NOMO-1 treated with DMSO at 0.1 percent for 48 hours (cell line): ENCODE data around the gene GRIA1.

Experiments used
- DNase-seq: peaks from one replicate; lab custom pipeline; 2025; ENCODE audit not compliant: unreplicated experiment; lab: John Stamatoyannopoulos, UW

GRIA1 gene

GRCh38 chr5:153543959-153544470 lies 53.5 kb downstream of the GRIA1 start:
- DNase-seq: no peak

DNA sequence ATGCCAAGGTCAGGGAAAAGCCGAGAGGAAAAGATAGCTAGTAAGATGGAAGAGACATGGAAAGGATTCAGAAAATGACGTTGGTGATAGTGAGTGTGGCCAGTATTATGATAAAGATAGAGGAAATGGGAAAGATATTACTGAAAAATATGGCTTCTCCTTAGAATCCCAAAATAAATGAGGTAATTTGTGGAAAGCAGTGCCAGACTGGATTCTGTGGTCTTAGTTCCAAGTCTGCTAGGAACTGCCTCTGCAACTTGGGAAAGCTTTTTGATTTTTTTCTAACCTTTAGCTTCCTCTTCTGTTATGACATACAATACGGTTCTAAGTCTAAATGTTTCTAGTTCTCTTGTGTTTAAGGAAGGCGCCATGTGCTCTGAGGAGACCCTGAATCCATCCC lies 54.2 kb downstream of the GRIA1 start:
- DNase-seq: no peak

DNA sequence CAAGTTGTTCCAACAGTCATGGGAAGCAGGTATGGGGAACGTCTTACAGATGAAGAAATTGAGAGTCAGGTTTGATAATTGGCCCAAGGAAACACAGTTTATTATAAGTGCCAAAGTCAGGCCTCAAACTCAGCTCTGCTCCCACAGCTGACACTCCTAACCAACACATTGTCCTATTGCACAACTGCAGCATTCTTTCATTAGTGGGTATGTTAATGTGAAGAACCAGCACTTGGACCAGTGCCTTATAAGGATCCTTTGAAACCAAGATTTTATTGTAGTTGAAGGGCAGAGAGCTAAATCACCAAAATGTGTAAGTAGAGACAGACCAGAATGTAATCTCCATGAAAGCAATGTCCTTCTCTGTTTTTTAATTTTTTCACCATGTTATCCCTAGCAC lies 56.1 kb downstream of the GRIA1 start:
- no peak for DNase-seq

GRCh38 chr5:153551537-153552079 lies 61.1 kb downstream of the GRIA1 start:
- DNase-seq: no peak

DNA sequence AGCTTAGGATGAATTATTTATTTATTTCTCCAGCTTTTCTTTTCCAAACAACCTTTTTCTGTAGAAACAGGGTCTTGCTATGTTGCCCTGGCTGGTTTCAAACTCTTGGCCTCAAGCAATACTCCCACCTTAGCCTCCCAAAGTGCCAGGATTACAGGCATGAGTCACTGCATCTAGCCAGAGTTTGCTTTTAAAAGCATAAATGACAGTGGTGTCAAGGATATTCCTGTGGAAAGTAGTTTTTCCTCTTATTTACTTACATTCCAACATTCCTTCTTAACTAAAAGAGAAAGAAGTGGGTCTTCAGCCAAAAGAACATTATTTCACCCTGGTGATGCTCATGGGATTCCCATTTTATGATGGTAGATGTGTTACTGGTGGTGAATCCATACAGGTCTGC lies 62.4 kb downstream of the GRIA1 start:
- DNase-seq: no peak

DNA sequence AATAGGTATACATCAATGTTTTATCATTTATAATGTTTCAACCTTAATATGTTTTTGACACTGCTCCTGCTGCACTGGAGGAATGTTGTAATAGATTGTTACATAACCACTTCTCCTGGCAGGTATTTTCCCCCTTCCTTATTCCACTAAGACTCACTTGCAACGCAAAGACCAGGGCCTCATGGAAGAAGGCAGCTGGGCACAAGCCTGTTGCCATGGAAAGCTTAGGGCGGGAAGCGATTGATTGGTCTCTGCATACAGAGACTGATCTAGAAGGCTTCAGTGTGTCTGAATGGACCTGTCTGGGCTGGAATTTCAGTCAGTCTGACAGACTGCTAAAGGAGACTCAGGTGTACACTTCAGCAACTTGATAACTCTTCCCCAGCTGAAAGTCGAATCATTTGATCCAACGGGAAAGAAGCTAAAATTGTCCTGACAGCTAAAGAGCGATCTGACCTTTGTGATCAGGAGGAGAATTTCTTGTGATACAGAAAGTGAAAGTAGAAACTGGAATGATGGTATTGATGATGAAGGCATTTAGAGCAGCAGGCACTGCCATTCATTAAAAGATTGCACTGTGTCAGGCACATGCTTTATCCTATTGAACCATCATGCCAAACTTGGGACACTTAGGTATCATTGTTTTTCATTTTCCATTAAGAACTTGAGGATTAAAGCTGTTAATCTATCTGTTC lies 65.1 kb downstream of the GRIA1 start:
- no peak for DNase-seq

DNA sequence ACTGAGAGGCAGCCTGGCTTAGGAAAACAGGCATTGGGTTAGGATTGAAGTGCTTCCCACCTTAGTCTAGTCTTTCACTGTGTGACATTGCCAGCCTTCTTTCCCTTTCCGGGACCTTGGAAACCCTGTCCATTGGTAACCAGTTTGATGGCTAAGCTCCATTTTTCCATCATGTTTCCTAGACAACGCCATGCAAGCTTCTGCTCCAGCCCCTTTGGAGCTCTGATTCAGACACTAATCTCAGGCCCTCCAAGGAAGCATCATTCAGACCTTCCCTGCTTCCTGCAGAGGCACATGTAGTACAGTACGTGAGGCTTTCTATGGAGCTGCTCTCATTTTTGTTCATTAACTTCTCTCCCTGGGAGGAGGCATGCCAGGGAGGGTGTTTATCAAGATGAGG lies 68.5 kb downstream of the GRIA1 start:
- DNase-seq: no peak

GRCh38 chr5:153559926-153560325 lies 69.5 kb downstream of the GRIA1 start:
- no peak for DNase-seq

DNA sequence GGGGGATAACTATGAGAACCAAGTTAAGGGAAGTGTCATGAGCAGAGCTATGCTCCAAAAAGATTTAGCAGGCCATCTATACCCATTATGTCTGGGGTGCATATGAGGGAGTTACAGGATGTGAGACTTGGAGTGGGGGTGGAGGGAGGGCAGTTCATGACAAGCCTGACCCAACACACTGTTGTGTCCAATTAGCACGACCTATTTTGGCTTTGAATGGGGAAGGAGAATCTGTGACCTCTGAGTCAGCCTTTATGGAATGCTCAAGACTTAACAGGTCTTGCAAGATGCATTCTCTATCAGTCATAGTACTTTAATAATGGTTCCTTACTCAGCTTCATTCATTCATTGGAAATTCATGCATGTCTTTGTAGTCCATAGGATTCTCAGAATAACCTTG lies 71.7 kb downstream of the GRIA1 start:
- DNase-seq: no peak

- DNase-seq: no peak
Observed at GRCh38 chr5:153565822-153566221, 75.4 kb downstream of the GRIA1 start.

DNA sequence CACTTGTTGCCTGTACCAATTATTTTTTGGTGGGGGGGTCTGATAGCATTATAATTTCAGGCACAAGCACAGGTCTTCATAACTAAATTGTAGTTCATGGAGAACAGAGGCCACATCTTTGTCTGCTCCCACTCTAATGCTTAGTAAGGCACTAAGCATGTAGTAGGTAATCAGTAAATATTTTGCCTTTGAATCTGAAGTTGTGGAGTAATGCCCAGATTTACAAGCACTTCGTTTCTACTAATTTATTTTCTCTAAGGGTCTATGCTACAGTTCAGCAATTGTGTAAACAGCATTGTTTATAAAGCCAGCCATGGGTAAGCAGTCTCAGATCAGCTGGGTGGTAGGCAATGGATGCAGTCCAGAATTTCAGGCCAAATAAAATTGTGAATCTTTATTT lies 78.6 kb downstream of the GRIA1 start:
- DNase-seq: no peak

- DNase-seq: no peak
Observed at GRCh38 chr5:153571162-153571561, 80.7 kb downstream of the GRIA1 start.

DNA sequence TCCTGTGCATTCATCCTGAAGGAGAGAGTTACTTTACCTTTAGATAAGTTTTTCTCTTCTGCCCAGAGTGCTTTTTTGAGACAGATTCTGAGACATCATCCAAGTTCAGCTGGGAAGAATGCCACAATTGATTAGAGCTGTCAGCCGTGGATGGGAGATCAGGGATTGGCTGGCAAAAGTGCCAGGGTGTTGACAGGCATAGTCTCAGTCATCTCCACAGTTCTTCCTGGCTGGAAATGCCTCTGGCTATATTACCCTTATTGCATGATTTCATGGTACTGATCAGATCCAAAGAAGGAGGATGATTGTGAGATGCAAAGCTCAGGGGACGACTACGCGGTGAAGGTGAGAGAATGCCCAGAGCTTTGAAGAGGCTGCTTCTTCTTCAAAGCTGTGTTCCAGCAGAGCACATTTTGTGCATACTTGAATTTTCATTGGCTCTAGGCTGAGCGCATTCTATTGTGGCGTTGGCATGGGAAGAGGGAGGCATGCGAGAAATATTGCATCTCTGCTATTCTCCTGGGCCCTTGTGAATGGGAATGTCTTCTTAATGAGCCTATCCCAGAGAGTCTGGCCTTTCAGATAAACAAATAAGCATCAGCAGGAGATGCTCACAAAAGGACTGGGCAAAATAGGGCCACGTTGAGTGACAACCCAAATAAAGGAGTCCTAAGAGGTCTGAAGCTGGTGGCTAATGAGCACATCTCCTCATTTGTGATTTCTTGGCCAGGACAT lies 82.1 kb downstream of the GRIA1 start:
- DNase-seq: no peak

- no peak for DNase-seq
Observed at GRCh38 chr5:153573326-153574033, 83.0 kb downstream of the GRIA1 start.

- DNase-seq: no peak
Observed at GRCh38 chr5:153584126-153584959, 93.9 kb downstream of the GRIA1 start.

- DNase-seq: no peak
Observed at GRCh38 chr5:153584960-153585359, 94.5 kb downstream of the GRIA1 start.

DNA sequence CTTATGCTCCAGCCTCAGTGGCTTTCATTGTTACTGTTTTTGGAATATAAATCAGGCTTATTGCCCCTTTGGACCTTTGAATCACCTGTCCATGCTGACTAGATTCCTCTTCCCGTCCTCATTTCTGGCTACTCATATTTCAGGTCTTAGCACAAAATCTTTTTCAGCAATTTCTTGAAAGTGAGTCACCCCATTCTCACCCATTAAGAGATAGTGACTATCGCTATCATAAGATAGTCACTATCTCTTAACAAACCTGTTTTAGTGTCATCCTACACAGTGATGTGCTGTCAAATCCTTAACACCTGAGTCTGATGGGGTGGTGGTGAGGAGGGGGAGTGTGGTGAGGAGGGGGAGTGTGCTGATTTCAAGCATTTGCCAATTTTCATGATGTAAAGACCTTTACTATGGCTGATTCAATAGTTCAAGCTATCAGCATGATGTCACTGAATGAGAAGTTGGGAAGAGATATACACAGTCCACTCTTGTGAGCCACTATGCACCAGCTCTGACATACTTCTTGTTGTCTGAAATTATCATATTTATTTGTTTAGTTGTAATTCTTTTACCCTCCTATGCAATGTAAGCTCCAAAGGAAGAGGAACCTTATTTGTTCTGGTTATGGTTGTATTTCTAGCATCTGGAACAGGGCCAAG lies 95.3 kb downstream of the GRIA1 start:
- DNase-seq: no peak

- no peak for DNase-seq
Observed at GRCh38 chr5:153592081-153592480, 101.6 kb downstream of the GRIA1 start.

DNA sequence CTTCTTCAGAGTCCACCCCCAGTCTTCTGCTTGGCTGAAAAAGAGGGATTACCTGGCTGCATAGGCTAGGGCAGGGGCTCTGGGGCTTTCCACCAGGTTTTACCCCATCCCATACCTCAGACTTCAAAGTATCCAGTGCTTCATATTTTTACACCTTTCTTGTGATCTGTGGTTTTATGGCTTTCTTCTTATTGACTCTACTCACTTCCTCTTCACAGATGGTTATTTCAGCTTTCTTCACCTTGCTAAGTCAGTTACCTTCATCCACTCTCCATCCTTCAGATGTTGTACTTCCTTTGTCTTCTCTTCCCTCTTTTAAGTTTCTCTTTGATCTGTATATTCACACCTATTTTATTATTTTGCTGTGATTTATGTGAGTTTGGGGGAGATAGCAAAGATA lies 104.3 kb downstream of the GRIA1 start:
- no peak for DNase-seq

DNA sequence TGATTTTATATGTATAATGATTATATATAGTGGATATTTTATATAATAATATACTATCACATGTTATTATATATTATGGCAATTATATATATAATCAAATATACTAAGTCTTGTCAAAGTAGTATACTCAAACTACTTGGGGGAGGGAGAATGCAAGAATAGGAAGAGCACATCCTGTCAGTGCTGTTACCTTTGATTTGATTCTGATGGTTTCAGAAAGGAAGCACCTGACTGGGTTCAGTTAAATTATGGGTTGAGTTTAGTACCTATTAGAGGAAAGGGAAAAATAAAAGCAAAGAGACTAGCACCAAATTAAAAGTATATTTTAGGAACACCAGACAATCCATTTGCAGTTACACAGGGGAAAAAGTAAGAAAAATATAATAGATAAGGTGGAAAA lies 107.6 kb downstream of the GRIA1 start:
- DNase-seq: no peak
